ENCODE measurements around the gene ITGB7. TPM values are rescaled to one million over a fixed set of nuclear protein-coding genes. Genes with fewer than 3 reads are reported as not detected.

ITGB7 gene
- total and polyA plus RNA-seq, 9 of the 15 experiments (the other 6 are each of a cell fraction or from before 2014, with no cell fraction given): 0.06 to 2.0 (median 0.67) TPM

DNA sequence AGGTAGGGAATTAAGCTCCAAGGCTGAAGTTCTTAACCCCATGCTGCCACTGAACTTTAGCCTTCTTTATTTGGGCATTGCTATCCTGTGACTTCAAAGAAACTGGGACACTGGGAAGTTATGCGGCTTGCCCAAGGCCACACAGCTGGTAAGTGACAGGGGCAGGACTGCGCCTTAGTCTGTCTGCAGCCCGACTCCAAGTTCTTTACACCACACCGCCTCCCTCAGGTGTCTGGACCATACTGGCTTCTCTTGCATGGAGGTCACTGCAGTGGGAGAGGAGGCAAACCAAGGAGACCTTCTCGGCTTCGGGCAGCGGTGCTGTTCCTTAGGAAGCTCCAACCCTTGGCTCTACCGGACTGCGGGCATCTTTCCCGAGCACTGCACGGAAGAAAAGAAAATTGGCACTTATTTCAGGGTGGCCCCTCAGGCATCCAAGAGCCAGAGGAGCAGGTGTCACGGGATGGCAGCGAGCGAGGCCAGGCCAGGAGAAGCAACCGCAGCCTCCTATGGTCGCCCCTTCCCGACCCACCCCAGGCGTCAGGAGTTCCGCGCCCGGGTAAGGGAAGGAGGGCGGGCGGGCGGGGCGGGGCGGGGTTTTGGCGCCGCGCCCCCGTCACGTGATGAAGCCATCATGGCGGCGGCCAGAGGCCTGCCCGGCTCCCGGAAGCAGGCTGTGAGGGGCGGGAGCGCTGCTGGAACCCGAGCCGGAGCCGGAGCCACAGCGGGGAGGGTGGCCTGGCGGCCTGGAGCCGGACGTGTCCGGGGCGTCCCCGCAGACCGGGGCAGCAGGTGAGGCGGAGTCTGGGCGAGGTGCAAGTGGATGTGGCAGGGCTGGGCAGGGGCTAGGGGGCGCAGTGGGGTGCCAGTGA is 44.7 kb upstream of the ITGB7 start (continued):
- TF ChIP-seq MED1 (CRISPR knock-in tag; IDR thresholded peaks at IDR 0.05; ENCODE audit: borderline replicate concordance) (no peak), THRAP3 (IDR thresholded peaks at IDR 0.05; ENCODE audit: borderline replicate concordance) (no peak), ZNF143 (CRISPR knock-in tag; IDR thresholded peaks at IDR 0.05) (no peak), ZNF79 (CRISPR knock-in tag; IDR thresholded peaks at IDR 0.05; ENCODE audit: low read depth) (no peak), ESRRB (CRISPR knock-in tag; IDR thresholded peaks at IDR 0.05; ENCODE audit: borderline replicate concordance) (no peak), PHF20 (IDR thresholded peaks at IDR 0.05; ENCODE audit: partially characterized antibody) (peak; percentile 98), ZNF766 (CRISPR knock-in tag; conservative IDR thresholded peaks at IDR 0.05) (no peak), E2F3 (CRISPR knock-in tag; IDR thresholded peaks at IDR 0.05) (no peak), MEIS2 (IDR thresholded peaks at IDR 0.05; ENCODE audit: partially characterized antibody) (no peak), ASH1L (IDR thresholded peaks at IDR 0.05; ENCODE audit: borderline replicate concordance, low read depth, partially characterized antibody) (no peak), MTF1 (CRISPR knock-in tag; IDR thresholded peaks at IDR 0.05; ENCODE audit: borderline replicate concordance) (no peak), PCBP1 (IDR thresholded peaks at IDR 0.05; ENCODE audit: low read depth, low read length, poor library complexity, severe bottlenecking) (peak; percentile 83), TRIM28 (IDR thresholded peaks at IDR 0.05) (no peak), HIVEP1 (CRISPR knock-in tag; IDR thresholded peaks at IDR 0.05) (peak; percentile 61; the same call in 1 of the 2 replicates), RHOXF2B (CRISPR knock-in tag; conservative IDR thresholded peaks at IDR 0.05) (no peak), SMAD4 (CRISPR knock-in tag; conservative IDR thresholded peaks at IDR 0.05) (0 out of 2 replicates have a peak, but pooled peaks have one; percentile 15), MCM2 (IDR thresholded peaks at IDR 0.05; ENCODE audit: low read depth) (no peak)
- TF ChIP-seq, protein P1, sequence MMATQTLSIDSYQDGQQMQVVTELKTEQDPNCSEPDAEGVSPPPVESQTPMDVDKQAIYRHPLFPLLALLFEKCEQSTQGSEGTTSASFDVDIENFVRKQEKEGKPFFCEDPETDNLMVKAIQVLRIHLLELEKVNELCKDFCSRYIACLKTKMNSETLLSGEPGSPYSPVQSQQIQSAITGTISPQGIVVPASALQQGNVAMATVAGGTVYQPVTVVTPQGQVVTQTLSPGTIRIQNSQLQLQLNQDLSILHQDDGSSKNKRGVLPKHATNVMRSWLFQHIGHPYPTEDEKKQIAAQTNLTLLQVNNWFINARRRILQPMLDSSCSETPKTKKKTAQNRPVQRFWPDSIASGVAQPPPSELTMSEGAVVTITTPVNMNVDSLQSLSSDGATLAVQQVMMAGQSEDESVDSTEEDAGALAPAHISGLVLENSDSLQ (IDR thresholded peaks at IDR 0.05): peak; percentile 63
- TF ChIP-seq, protein P2, sequence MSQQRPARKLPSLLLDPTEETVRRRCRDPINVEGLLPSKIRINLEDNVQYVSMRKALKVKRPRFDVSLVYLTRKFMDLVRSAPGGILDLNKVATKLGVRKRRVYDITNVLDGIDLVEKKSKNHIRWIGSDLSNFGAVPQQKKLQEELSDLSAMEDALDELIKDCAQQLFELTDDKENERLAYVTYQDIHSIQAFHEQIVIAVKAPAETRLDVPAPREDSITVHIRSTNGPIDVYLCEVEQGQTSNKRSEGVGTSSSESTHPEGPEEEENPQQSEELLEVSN (IDR thresholded peaks at IDR 0.05; ENCODE audit: borderline replicate concordance in 1 of 2, extremely low read depth in 1 of 2, insufficient read depth in 1 of 2, insufficient read length in 1 of 2, low read depth in 1 of 2, low read length in 1 of 2, poor library complexity in 1 of 2, severe bottlenecking in 1 of 2): peak in 1 of 2 experiments; percentile 59
